Panc1 (cell line): ENCODE measurements around the gene TRAPPC10. TPM values are rescaled to one million over a fixed set of nuclear protein-coding genes. Genes with fewer than 3 reads are reported as not detected.

Experiments used
- ATAC-seq: fragments of 200-7000 bp; cut with Tn5 transposase; 2 replicates; pipeline ENCODE4 v1.9.1; 2020; ENCODE audit warnings: mild to moderate bottlenecking, moderate library complexity
- BruUV-seq: library from RNA; stranded (reverse); fragments of 400-500 nt; replicated peaks from 2 replicates; lab custom pipeline; 2021; lab: Mats Ljungman, UMichigan
- CTCF ChIA-PET: fragments of 300-600 bp; sonication (Branson Sonifier 250); formaldehyde crosslinking; loops from one replicate; lab custom pipeline; 2022; ENCODE audit warnings: antibody characterized with exemption; lab: Charles Lee
- POLR2A ChIA-PET: fragments of 300-600 bp; sonication (Branson Sonifier 250); formaldehyde crosslinking; loops from one replicate; lab custom pipeline; 2022; ENCODE audit warnings: antibody characterized with exemption; lab: Charles Lee
- DNase-seq: peaks from one replicate; pipeline ENCODE4 v3.0.0-alpha.2; 2010; ENCODE audit warnings: low read depth, low spot score
- H3K27ac ChIP-seq: 2 replicates; pipeline ENCODE4 v1.5.1; 2011; ENCODE audit warnings: mild to moderate bottlenecking, low read length, inconsistent platforms
- H3K27me3 ChIP-seq: fragments of 200-500 bp; sonication (Bioruptor generic); 2 replicates; pipeline ENCODE4 v1.6.0; 2014; ENCODE audit warnings: low read length, inconsistent platforms; ENCODE audit not compliant: control insufficient read depth, insufficient read depth
- H3K36me3 ChIP-seq: fragments of 200-500 bp; sonication (Bioruptor generic); 2 replicates; pipeline ENCODE4 v1.5.1; 2014; ENCODE audit warnings: inconsistent platforms, mild to moderate bottlenecking, low read length, moderate library complexity; ENCODE audit not compliant: control insufficient read depth, insufficient read depth
- H3K4me1 ChIP-seq: 2 replicates; pipeline ENCODE4 v1.5.1; 2011; ENCODE audit warnings: inconsistent platforms, mild to moderate bottlenecking, low read length, moderate library complexity; ENCODE audit not compliant: control insufficient read depth, insufficient read depth
- H3K4me3 ChIP-seq, 2 experiments: 2 replicates each; pipeline ENCODE4 v1.5.1; 2011 to 2012; ENCODE audit warnings: low read depth in 2 of 2, low read length in 2 of 2, mild to moderate bottlenecking in 2 of 2, inconsistent platforms in 1 of 2, moderate library complexity in 1 of 2
- H3K9me3 ChIP-seq: fragments of 200-500 bp; sonication (Bioruptor generic); 2 replicates; pipeline ENCODE4 v1.5.1; 2014; ENCODE audit warnings: low read depth, mild to moderate bottlenecking, inconsistent platforms, low read length, moderate library complexity; ENCODE audit not compliant: control insufficient read depth, insufficient read depth
- CTCF ChIP-seq: fragments of 450-650 bp; IDR thresholded peaks from 2 replicates; pipeline ENCODE4 v1.5.1; 2017; ENCODE audit warnings: mild to moderate bottlenecking
- POLR2AphosphoS5 ChIP-seq: IDR thresholded peaks from 2 replicates; pipeline ENCODE4 v1.6.1; 2012; ENCODE audit warnings: mild to moderate bottlenecking, low read depth, low read length, moderate library complexity
- REST ChIP-seq, 2 experiments: IDR thresholded peaks; 2 replicates each; pipeline ENCODE4 v1.6.1; 2011 to 2012; ENCODE audit warnings: low read depth in 2 of 2, control low read depth in 1 of 2, low read length in 1 of 2, mild to moderate bottlenecking in 1 of 2, moderate library complexity in 1 of 2; ENCODE audit not compliant: insufficient read depth in 1 of 2
- SIN3A ChIP-seq: IDR thresholded peaks from 2 replicates; pipeline ENCODE4 v1.6.1; 2012; ENCODE audit warnings: low read depth, mild to moderate bottlenecking, low read length, moderate library complexity, borderline replicate concordance; ENCODE audit not compliant: insufficient read depth
- TCF7L2 ChIP-seq: IDR thresholded peaks from 2 replicates; pipeline ENCODE4 v1.6.1; 2011; ENCODE audit warnings: mild to moderate bottlenecking, low read depth, low read length, inconsistent platforms
- in situ Hi-C: cut with HindIII; loops from 2 replicates; pipeline ENCODE4 v1.10.0; 2016; ENCODE audit warnings: low sequenced_read_pairs, low pct_unique_long_range_greater_than_20kb
- intact Hi-C: fragments of 100-400 bp; cut with micrococcal nuclease; formaldehyde crosslinking; loops from one replicate; pipeline ENCODE4 v1.10.0; 2022; ENCODE audit not compliant: unreplicated experiment
- total RNA-seq: library from RNA; stranded (reverse); gene quantifications from one replicate; pipeline ENCODE4 v1.2.1, GENCODE V29; 2021; ENCODE audit not compliant: unreplicated experiment

Gene TRAPPC10
- total RNA-seq, 1 experiment from 2014 or later, result 34.5 TPM

- no peaks in the 10 kb centered on the region for H3K36me3 ChIP-seq
- no peak for ATAC-seq
These were observed 7.5 kb downstream of the TRAPPC10 start for GRCh38 chr21:44019568-44019958.

DNA sequence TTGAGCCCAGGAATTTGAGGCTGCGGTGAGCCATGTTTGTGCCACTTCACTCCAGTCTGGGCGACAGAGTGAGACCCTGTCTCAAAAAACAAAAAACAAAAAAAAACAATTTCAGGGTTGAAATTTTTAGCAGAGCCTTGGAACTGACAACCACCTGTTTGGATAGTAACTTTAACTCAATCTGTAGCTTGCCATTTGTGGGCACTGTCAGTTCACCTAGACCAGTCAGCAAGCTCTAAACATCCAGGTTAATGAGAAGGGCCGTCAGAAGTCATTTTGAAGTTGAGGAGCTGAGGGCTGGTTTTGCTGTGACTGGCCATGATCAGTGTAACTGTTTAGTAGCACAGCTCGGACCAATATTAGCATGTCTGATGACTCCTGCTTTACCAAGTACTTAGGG is 8.4 kb downstream of the TRAPPC10 start:
- no peak for DNase-seq
- Histone ChIP-seq H3K9me3 (no peaks in the 10 kb centered on the region), H3K27ac (no peak overlapping the region), H3K27me3 (no peaks in the 10 kb centered on the region), H3K36me3 (no peaks in the 10 kb centered on the region), H3K4me1 (peaks cover 2% of the 10 kb centered on the region; the same call in 1 of the 2 replicates), H3K4me3 (no peak overlapping the region)
- no peak for TF ChIP-seq CTCF
- no peak for TF ChIP-seq REST (IDR thresholded peaks at IDR 0.05; ENCODE audit: insufficient read depth in 1 of 2, low read depth in 2 of 2, low read length in 1 of 2)
- TF ChIP-seq SIN3A, result no peak
- TF ChIP-seq TCF7L2, result no peak
- ChIA-PET CTCF (interaction anchor here (0.7 kb wide), 1 partner anchor 51 kb away, joined by 3 read pairs; no protein-coding TSS in a partner anchor), POLR2A (no interaction called here)
- in situ Hi-C loops (no loop called here), intact Hi-C loops (no loop called here)
- no TSS peak for BruUV-seq
- no peak for ATAC-seq

More at GRCh38 chr21:44019568-44019958, 7.5 kb downstream of the TRAPPC10 start:
- Histone ChIP-seq H3K27ac (no peak overlapping the region), H3K4me1 (peaks cover 3% of the 10 kb centered on the region), H3K9me3 (no peaks in the 10 kb centered on the region), H3K4me3 (no peak overlapping the region), H3K27me3 (no peaks in the 10 kb centered on the region)
- POLR2A ChIA-PET, result no interaction called here
- no peak for DNase-seq
- TF ChIP-seq REST (IDR thresholded peaks at IDR 0.05; ENCODE audit: insufficient read depth in 1 of 2, low read depth in 2 of 2, low read length in 1 of 2) (no peak), POLR2AphosphoS5 (no peak), TCF7L2 (no peak), CTCF (no peak), SIN3A (no peak)
- no TSS peak for BruUV-seq
- intact Hi-C loops, result no loop called here
- CTCF ChIA-PET, result no interaction called here
- in situ Hi-C loops, result no loop called here
